A549 (cell line): ENCODE results near the gene UTRN.

Source experiments
- BCL3 ChIP-seq: fragments of >200 bp; sonication (Bioruptor Twin); formaldehyde crosslinking; IDR thresholded peaks from 3 replicates; pipeline ENCODE4 v1.6.1; 2016
- CTCF ChIP-seq: fragments of >200 bp; sonication (Bioruptor Twin); formaldehyde crosslinking; IDR thresholded peaks from 3 replicates; pipeline ENCODE4 v1.5.1; 2016
- RAD21 ChIP-seq, 2 experiments: fragments of >200 bp in 1 of 2; sonication (Bioruptor Twin) in 1 of 2; formaldehyde crosslinking in 1 of 2; IDR thresholded peaks in 1 of 2; conservative IDR thresholded peaks in 1 of 2; 2 replicates in 1 of 2; 3 replicates in 1 of 2; pipeline ENCODE4 v1.6.1; 2012 to 2018; ENCODE audit warnings: inconsistent platforms in 1 of 2

- TF ChIP-seq CTCF (no peak), RAD21 (conservative IDR thresholded peaks at IDR 0.05 in 1 of 2, IDR thresholded peaks at IDR 0.05 in 1 of 2) (no peak; a peak in 2 of 5 replicates), BCL3 (no peak)
Observed at GRCh38 chr6:144284783-144285547, at the start of gene UTRN.
